CD14-positive monocyte (primary cell): ENCODE measurements around the gene HOXA5. TPM values are rescaled to one million over a fixed set of nuclear protein-coding genes. Genes with fewer than 3 reads are reported as not detected.
A peak's percentile ranks its signal among the peaks of the same experiment; 100 is the strongest.

Experiments used
- DNase-seq, 3 donors: peaks; one replicate each; pipeline ENCODE4 v3.0.0-alpha.2; 2011 to 2022
- H2AFZ ChIP-seq: 2 replicates; pipeline ENCODE4 v1.6.0; 2012; ENCODE audit warnings: mild to moderate bottlenecking, low read depth, low read length, inconsistent platforms; ENCODE audit not compliant: insufficient read depth, poor library complexity, severe bottlenecking
- H3K27ac ChIP-seq, 2 donors: 1 replicate in 1 of 2; 2 replicates in 1 of 2; pipeline ENCODE4 v1.5.1; 2012 to 2013; ENCODE audit warnings: low read length in 2 of 2, control low read depth in 1 of 2, inconsistent platforms in 1 of 2, low read depth in 1 of 2, mild to moderate bottlenecking in 1 of 2
- H3K27me3 ChIP-seq, 2 donors: one replicate each; pipeline versions ENCODE4 v1.6.0 to v1.6.1; 2011 to 2013; ENCODE audit warnings: low read length in 2 of 2; ENCODE audit not compliant: control insufficient read depth in 2 of 2, insufficient read depth in 2 of 2
- H3K36me3 ChIP-seq, 2 donors: replicated peaks in 1 of 2; 1 replicate in 1 of 2; 2 replicates in 1 of 2; pipeline versions ENCODE4 v1.5.1 to v1.6.1; 2012 to 2013; ENCODE audit warnings: low read length in 2 of 2, control low read depth in 1 of 2, inconsistent platforms in 1 of 2, mild to moderate bottlenecking in 1 of 2; ENCODE audit not compliant: insufficient read depth in 2 of 2, control insufficient read depth in 1 of 2
- H3K4me1 ChIP-seq, 2 donors: 1 replicate in 1 of 2; 2 replicates in 1 of 2; pipeline versions ENCODE4 v1.5.1 to v1.6.1; 2012 to 2013; ENCODE audit warnings: low read length in 2 of 2, control low read depth in 1 of 2, inconsistent platforms in 1 of 2, mild to moderate bottlenecking in 1 of 2, moderate library complexity in 1 of 2; ENCODE audit not compliant: insufficient read depth in 2 of 2, control insufficient read depth in 1 of 2
- H3K4me2 ChIP-seq: replicated peaks from 2 replicates; pipeline ENCODE3; 2012; ENCODE audit warnings: low read length, moderate library complexity, mild to moderate bottlenecking; ENCODE audit not compliant: poor library complexity, severe bottlenecking; ENCODE audit errors: extremely low read depth
- H3K4me3 ChIP-seq, 3 experiments: fragments of 200-600 bp in 1 of 3; sonication (generic) in 1 of 3; replicated peaks in 1 of 3; 1 replicate in 2 of 3; 2 replicates in 1 of 3; pipeline ENCODE4 v1.5.1; 2011 to 2013; ENCODE audit warnings: low read length in 3 of 3, mild to moderate bottlenecking in 3 of 3, control low read depth in 2 of 3, low read depth in 2 of 3, inconsistent platforms in 1 of 3, moderate library complexity in 1 of 3
- H3K79me2 ChIP-seq: 2 replicates; pipeline ENCODE4 v1.6.0; 2012; ENCODE audit warnings: mild to moderate bottlenecking, control low read depth, inconsistent platforms, low read length, moderate library complexity; ENCODE audit not compliant: insufficient read depth
- H3K9ac ChIP-seq: 2 replicates; pipeline ENCODE4 v1.6.0; 2017; ENCODE audit warnings: low read length, mild to moderate bottlenecking; ENCODE audit not compliant: insufficient read depth, poor library complexity, severe bottlenecking
- H3K9me3 ChIP-seq, 2 donors: replicated peaks in 1 of 2; 1 replicate in 1 of 2; 2 replicates in 1 of 2; pipeline versions ENCODE4 v1.5.1 to v1.6.1; 2012 to 2013; ENCODE audit warnings: low read length in 2 of 2, control low read depth in 1 of 2; ENCODE audit not compliant: control insufficient read depth in 1 of 2, insufficient read depth in 1 of 2
- H4K20me1 ChIP-seq: 2 replicates; pipeline ENCODE4 v1.6.0; 2012; ENCODE audit warnings: mild to moderate bottlenecking, low read length, control low read depth, moderate library complexity; ENCODE audit not compliant: insufficient read depth
- H3K27ac Mint-ChIP-seq, 7 donors: one replicate each; pipeline ENCODE4 v1.8.0; 2020; ENCODE audit warnings: mild to moderate bottlenecking in 7 of 7, mixed read lengths in 7 of 7, moderate library complexity in 6 of 7, inconsistent platforms in 2 of 7
- H3K27me3 Mint-ChIP-seq, 3 donors: one replicate each; pipeline ENCODE4 v1.8.0; 2021 to 2022; ENCODE audit warnings: low read depth in 3 of 3, mild to moderate bottlenecking in 3 of 3, mixed read lengths in 3 of 3, moderate library complexity in 3 of 3, inconsistent platforms in 1 of 3
- H3K36me3 Mint-ChIP-seq, 2 donors: one replicate each; pipeline ENCODE4 v1.8.0; 2020; ENCODE audit warnings: mixed read lengths in 2 of 2, inconsistent platforms in 1 of 2, mild to moderate bottlenecking in 1 of 2
- H3K4me1 Mint-ChIP-seq: one replicate; pipeline ENCODE4 v1.8.0; 2020; ENCODE audit warnings: mild to moderate bottlenecking, mixed read lengths
- H3K4me3 Mint-ChIP-seq, 2 donors: one replicate each; pipeline ENCODE4 v1.8.0; 2020; ENCODE audit warnings: mild to moderate bottlenecking in 2 of 2, mixed read lengths in 2 of 2, moderate library complexity in 1 of 2
- H3K9me3 Mint-ChIP-seq, 7 donors: one replicate each; pipeline ENCODE4 v1.8.0; 2020 to 2022; ENCODE audit warnings: mixed read lengths in 7 of 7, mild to moderate bottlenecking in 6 of 7, moderate library complexity in 6 of 7, inconsistent platforms in 2 of 7
- WGBS: methylation state at CpG from one replicate; pipeline ENCODE4 v1.1.5; 2013; ENCODE audit warnings: missing lambda C conversion rate; ENCODE audit not compliant: insufficient coverage; 5-methylcytosine and 5-hydroxymethylcytosine counted together
- intact Hi-C, 2 donors: fragments of 100-400 bp; cut with micrococcal nuclease; formaldehyde crosslinking; loops; one replicate each; pipeline versions ENCODE4 v1.15.0 to v1.15.1; 2023
- polyA plus RNA-seq, 3 donors: library from polyadenylated mRNA; depleted of rRNA in 1 of 3; unstranded in 2 of 3; stranded (reverse) in 1 of 3; fragments of 300-500 nt in 2 of 3; fragments of >200 nt in 1 of 3; fragmentation: Illumina TruSeq in 2 of 3; gene quantifications; 1 replicate in 2 of 3; 2 replicates in 1 of 3; pipeline ENCODE4 v1.2.3, GENCODE V29; 2012 to 2021
- TF ChIP-seq, protein P1 (sequence below): fragments of 200-600 bp; IDR thresholded peaks from one replicate; pipeline ENCODE4 v1.8.0; 2022; ENCODE audit warnings: antibody characterized with exemption, mild to moderate bottlenecking

The HOXA5 gene
- polyA plus RNA-seq, 3 donors: 0.85 to 3.0 (median 1.8) TPM

DNA sequence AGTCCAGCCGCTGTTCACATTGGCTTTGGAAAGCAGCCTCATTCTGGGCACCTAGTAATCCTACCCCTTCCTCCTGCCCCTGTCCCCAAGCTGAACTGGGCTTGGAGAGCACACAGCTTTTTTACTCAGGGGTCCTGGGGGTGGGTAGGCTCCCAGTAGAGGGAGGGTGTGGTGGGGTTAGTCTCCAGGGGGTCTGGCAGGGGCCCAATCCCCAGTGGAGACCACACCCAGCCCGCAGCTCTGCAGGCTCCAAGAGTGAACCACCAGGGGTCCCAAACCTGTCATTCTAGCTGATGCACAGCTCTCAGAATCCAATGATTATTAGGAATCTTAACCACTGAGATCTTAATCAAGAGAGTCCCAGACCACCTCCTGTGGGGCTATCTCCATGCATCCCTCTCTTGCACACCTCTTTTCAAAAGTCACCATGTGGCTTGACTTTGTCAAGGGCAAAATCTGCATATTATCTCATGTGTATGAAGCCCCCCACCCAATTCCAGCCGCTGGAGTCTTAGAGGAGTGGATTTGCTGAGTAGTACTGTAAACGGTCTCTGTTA, 38.9 kb upstream of the HOXA5 start:
- no peak for DNase-seq
- Histone ChIP-seq H3K27ac (no peak overlapping the region), H3K4me2 (no peak overlapping the region), H2AFZ (no peak overlapping the region), H3K4me1 (peaks cover 35 to 38% of the 10 kb centered on the region in 2 donors), H3K9ac (no peak overlapping the region), H3K36me3 (no peaks in the 10 kb centered on the region), H4K20me1 (no peaks in the 10 kb centered on the region), H3K4me3 (no peak overlapping the region), H3K9me3 (peaks cover 7 to 45% of the 10 kb centered on the region in 2 donors), H3K27me3 (peaks cover 68 to 99% of the 10 kb centered on the region in 2 donors), H3K79me2 (no peaks in the 10 kb centered on the region)
- peak overlapping the region in 1 of 2 donors; percentile 81 for H3K4me3 Mint-ChIP-seq
- H3K4me1 Mint-ChIP-seq: peaks cover 45% of the 10 kb centered on the region
- H3K27ac Mint-ChIP-seq: no peak overlapping the region
- H3K9me3 Mint-ChIP-seq: peaks cover 3 to 39% (median 18%) of the 10 kb centered on the region in 7 donors
- peaks cover 91 to 96% (median 96%) of the 10 kb centered on the region in 3 donors for H3K27me3 Mint-ChIP-seq
- 60% methylated on average over 1 of the region's 4 CpGs for WGBS
- TF ChIP-seq, protein P1, sequence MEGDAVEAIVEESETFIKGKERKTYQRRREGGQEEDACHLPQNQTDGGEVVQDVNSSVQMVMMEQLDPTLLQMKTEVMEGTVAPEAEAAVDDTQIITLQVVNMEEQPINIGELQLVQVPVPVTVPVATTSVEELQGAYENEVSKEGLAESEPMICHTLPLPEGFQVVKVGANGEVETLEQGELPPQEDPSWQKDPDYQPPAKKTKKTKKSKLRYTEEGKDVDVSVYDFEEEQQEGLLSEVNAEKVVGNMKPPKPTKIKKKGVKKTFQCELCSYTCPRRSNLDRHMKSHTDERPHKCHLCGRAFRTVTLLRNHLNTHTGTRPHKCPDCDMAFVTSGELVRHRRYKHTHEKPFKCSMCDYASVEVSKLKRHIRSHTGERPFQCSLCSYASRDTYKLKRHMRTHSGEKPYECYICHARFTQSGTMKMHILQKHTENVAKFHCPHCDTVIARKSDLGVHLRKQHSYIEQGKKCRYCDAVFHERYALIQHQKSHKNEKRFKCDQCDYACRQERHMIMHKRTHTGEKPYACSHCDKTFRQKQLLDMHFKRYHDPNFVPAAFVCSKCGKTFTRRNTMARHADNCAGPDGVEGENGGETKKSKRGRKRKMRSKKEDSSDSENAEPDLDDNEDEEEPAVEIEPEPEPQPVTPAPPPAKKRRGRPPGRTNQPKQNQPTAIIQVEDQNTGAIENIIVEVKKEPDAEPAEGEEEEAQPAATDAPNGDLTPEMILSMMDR: no peak
- intact Hi-C loops: no loop called here
- peaks cover 10 to 23% of the 10 kb centered on the region in 2 donors for H3K36me3 Mint-ChIP-seq

DNA sequence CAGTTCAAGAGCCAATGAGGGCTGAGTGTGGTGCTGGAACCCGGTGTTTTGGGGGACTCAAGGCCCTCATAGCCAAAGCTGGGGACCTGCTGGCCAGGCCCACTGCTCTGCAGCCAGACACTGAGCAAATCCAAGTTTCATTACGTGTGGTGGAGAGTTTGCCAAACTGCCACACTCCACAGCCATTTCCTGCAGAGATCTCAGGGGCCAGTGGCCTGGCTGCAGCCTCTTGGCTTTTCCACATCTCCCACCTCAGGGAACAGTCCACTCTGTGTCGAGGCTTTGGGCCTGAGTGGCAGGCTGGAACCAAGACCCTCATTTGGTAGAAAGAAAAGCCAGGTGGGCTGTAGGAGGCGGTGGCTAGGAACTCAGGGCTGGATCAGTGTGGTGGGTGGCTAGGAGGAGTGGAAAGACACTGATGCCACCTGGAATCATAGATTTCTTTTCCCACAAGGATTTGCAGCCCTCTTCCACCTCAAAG, 38.4 kb upstream of the HOXA5 start:
- Mint-ChIP-seq H3K4me1 (peaks cover 42% of the 10 kb centered on the region), H3K27me3 (peaks cover 90 to 96% (median 96%) of the 10 kb centered on the region in 3 donors), H3K27ac (no peak overlapping the region), H3K9me3 (peaks cover 3 to 38% (median 17%) of the 10 kb centered on the region in 7 donors), H3K4me3 (peak overlapping the region in 1 of 2 donors; percentile 81), H3K36me3 (peaks cover 10 to 23% of the 10 kb centered on the region in 2 donors)
- Histone ChIP-seq H3K9me3 (peaks cover 7 to 45% of the 10 kb centered on the region in 2 donors), H2AFZ (no peak overlapping the region), H4K20me1 (no peaks in the 10 kb centered on the region), H3K27me3 (peaks cover 63 to 99% of the 10 kb centered on the region in 2 donors), H3K9ac (no peak overlapping the region), H3K27ac (no peak overlapping the region), H3K79me2 (no peaks in the 10 kb centered on the region), H3K4me1 (peaks cover 35 to 38% of the 10 kb centered on the region in 2 donors), H3K36me3 (no peaks in the 10 kb centered on the region), H3K4me2 (no peak overlapping the region), H3K4me3 (no peak overlapping the region)
- TF ChIP-seq, protein P1: no peak
- intact Hi-C loops: no loop called here
- no CpG with 5 or more reads among the region's 4 CpGs for WGBS
- DNase-seq: no peak
